D721Med (cell line): ENCODE data around the gene PDIA2.

Source experiments
- DNase-seq: peaks from one replicate; pipeline ENCODE4 v3.0.0; 2011; ENCODE audit warnings: low spot score; ENCODE audit not compliant: insufficient read length
- FAIRE-seq: peaks from 2 replicates; lab custom pipeline; 2011; peaks lifted over from hg19 to GRCh38; lab: Jason Lieb, UNC
- TF ChIP-seq, protein P1 (sequence below): IDR thresholded peaks from 2 replicates; pipeline ENCODE4 v1.5.1; 2012; ENCODE audit warnings: mild to moderate bottlenecking, control low read depth; ENCODE audit not compliant: insufficient read depth; ENCODE audit errors: missing control alignments

Gene PDIA2

GRCh38 chr16:269061-269796, 13.7 kb upstream of the PDIA2 start:
- DNase-seq = no peak
- TF ChIP-seq, protein P1, sequence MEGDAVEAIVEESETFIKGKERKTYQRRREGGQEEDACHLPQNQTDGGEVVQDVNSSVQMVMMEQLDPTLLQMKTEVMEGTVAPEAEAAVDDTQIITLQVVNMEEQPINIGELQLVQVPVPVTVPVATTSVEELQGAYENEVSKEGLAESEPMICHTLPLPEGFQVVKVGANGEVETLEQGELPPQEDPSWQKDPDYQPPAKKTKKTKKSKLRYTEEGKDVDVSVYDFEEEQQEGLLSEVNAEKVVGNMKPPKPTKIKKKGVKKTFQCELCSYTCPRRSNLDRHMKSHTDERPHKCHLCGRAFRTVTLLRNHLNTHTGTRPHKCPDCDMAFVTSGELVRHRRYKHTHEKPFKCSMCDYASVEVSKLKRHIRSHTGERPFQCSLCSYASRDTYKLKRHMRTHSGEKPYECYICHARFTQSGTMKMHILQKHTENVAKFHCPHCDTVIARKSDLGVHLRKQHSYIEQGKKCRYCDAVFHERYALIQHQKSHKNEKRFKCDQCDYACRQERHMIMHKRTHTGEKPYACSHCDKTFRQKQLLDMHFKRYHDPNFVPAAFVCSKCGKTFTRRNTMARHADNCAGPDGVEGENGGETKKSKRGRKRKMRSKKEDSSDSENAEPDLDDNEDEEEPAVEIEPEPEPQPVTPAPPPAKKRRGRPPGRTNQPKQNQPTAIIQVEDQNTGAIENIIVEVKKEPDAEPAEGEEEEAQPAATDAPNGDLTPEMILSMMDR = no peak
- FAIRE-seq = no peak

DNA sequence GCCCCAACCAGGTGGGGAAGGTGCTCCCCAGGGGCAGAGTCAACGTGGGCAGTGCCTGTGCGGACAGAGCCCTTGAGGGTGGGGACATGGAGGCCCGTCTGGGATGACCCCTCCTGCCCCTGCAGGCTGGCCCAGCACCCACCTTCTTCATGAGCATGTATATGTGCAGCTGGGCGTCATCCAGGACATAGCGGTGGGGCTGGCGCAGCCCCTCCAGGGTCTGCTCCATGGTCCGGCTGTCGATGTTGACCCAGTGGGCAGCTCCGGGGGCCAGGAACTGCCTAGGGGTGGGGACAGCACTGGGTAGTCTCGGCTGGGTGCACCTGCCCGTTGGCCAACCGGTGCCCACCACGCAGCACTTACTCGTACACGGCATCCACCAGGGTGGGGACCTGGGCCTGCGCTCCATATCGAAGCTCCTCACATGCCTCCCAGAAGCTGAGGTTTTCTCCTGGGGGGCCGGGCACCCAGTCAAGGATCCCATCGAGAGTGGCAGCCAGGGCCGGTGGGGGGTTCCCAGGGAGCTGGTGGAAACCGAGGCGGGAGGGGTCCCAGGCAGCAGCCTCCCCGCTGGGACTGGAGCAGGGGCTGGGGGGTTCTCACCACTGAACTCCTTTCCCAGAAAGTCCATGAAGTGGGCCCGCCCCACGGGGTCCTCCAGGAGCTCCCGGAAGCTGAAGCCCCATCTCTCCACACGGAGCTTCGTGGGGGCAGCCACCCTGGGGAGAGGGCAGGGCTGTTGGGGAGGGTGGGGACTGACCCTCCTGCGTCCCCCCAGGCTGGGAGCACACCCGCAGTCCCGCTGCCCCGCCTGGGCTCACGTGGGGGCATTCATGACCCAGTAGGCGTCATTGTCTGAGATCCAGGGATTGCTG, 12.3 kb upstream of the PDIA2 start:
- no peak for DNase-seq
- TF ChIP-seq, protein P1 = no peak
- FAIRE-seq = no peak

DNA sequence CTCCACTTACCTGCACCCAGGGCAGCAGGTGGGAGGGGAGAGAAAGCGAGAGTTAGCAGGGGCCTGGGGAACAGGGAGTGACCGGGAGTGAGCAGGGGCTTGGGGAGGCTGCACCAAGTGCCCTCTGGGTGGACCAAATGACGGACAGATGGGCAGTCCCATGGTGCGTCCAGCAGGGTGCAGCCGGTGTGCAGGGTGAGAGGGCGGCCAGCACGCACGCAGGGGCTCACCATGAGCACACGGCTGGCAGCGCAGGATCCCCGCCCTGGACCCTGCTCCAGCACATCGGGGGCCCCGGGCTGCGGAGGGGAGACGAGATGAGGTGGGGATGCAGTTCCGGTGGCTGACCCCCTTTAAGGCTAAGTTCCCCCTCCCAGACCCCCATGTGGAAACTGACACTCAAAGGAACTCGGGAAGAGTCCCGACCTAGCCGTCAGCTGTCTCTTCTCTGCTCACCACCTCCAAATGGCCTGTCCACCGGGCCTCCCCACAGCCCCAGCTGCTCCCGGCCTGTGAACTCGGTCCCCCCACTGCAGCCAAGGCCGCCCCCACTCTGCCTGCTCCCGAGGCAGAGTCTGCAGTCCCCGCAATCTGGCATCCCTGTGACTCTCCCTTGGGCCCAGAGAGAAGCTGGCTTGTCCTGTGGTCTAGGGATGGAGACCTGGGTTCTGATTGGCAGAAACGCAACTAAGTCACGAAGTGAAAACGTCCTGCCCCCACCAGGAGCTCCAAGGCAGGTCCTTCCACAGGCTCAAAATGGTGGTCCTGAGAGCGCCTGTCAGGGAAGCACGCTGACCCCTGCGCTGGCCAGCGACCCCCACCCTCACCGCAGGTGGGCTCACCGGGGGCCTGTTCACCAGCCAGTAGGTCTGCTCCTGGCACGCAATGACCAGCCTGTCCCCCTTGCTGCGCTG, 10.1 kb upstream of the PDIA2 start:
- no peak for DNase-seq
- no peak for FAIRE-seq
- TF ChIP-seq, protein P1 = no peak

DNA sequence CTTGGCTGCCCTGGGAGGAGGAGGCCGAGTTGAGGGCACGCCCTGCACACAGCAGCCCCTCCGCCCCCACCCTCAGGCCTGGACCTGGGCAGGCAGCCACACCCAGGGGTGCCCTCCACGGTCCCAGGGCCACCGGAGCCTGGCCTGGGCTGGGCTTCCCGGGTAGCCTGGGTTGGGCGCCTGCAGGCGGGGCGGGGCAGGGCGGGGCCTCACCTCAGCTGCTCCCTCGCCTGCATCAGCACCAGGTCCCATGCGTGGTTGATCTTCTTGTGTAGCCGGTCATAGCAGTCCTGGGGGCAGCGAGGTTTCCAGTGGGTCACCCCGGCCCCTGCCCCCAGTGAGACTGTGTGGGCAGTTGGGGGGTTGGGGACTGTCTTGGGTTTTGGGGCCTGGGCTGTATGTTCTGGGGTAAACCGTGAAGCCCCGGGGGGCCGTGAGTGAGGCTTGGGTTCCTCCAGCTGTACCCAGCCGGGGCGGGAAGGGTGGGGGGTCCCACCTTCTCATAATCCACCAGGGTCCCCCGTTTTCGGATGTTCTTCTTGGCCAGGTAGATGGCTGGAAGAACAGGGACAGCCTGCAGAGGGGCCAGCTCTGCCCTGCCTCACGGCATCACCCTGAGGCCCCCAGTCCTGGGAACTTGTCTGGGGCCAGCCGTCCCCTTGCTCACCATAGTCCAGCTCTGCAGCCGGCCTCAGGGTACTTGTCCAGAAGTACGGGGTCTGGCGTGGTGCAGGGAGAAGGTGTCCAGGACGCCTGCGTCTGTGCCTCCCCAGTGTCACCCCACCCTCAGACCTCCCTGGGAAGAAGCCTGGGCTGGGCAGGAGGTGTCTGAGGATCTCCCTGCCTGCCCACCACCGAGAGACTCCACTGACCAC, 9.2 kb upstream of the PDIA2 start:
- FAIRE-seq (no peak), DNase-seq (no peak)
- TF ChIP-seq, protein P1 = no peak

GRCh38 chr16:275041-275641, 7.8 kb upstream of the PDIA2 start:
- FAIRE-seq = no peak
- TF ChIP-seq, protein P1 = no peak
- DNase-seq = no peak

DNA sequence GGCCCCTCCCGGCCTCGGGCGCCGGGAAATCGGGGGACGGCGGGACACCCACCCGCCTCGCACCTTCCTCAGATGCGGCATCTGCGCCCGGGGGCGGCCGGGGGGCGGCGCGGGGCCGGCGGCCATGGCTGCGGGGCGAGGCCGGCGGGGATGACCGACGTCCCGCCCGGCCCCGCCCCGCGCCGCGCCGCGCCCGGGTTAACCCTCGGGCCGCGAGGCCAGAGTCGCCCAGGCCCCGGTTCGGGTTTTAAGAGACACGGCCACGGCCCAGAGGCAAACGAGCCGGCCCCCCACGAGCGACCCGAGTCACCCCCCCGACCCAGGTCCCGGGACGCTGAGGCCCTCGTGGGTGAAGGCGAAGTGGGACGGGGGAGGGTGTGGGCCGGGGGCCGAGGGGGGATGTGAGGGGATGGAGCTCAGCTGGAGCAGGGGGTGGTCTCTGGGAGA, 7.2 kb upstream of the PDIA2 start, which contains the start of gene RGS11:
Gene RGS11, minus strand, starts transcription at position 159 of the 447 bp plus-strand sequence. Its CDS starts 33 bp downstream, at position 126.
- DNase-seq (no peak), FAIRE-seq (no peak)
- TF ChIP-seq, protein P1 = no peak
